T-cell (primary cell): ENCODE measurements around the gene FTO. TPM values are rescaled to one million over a fixed set of nuclear protein-coding genes. Genes with fewer than 3 reads are reported as not detected.

ENCODE experiments used
- ATAC-seq, 4 experiments: fragments of 200-7000 bp in 3 of 4; fragments of 150-1000 bp in 1 of 4; cut with Tn5 transposase; replicated peaks in 1 of 4; 1 replicate in 3 of 4; 2 replicates in 1 of 4; pipeline ENCODE4 v1.10.0; 2021; ENCODE audit warnings: moderate library complexity in 3 of 4, mild to moderate bottlenecking in 2 of 4, moderate number of reproducible peaks in 1 of 4
- CTCF ChIA-PET, 2 donors: fragments of 300-600 bp; sonication (Branson Sonifier 250); formaldehyde crosslinking; loops; one replicate each; lab custom pipeline; 2022; ENCODE audit warnings: antibody characterized with exemption in 2 of 2; lab: Charles Lee
- POLR2A ChIA-PET, 2 donors: fragments of 300-600 bp; sonication (Branson Sonifier 250); formaldehyde crosslinking; loops; one replicate each; lab custom pipeline; 2022; ENCODE audit warnings: antibody characterized with exemption in 2 of 2; lab: Charles Lee
- DNase-seq, 35 experiments: peaks; one replicate each; pipeline versions ENCODE4 v3.0.0 to v3.0.0-alpha.2; 2013 to 2023
- H3K27ac ChIP-seq: one replicate; pipeline ENCODE4 v1.5.1; 2013; ENCODE audit warnings: low read length
- H3K27me3 ChIP-seq, 2 experiments: replicated peaks in 1 of 2; 1 replicate in 1 of 2; 2 replicates in 1 of 2; pipeline versions ENCODE4 v1.6.1 to v1.7.0; 2013; ENCODE audit warnings: low read length in 1 of 2, mixed read lengths in 1 of 2; ENCODE audit not compliant: control insufficient read depth in 2 of 2, insufficient read depth in 2 of 2; ENCODE audit errors: extremely low read depth in 1 of 2
- H3K36me3 ChIP-seq, 2 donors: 1 replicate in 1 of 2; 2 replicates in 1 of 2; pipeline versions ENCODE4 v1.6.1 to v1.7.0; 2013; ENCODE audit warnings: low read length in 1 of 2; ENCODE audit not compliant: control insufficient read depth in 2 of 2, insufficient read depth in 1 of 2; ENCODE audit errors: extremely low read depth in 1 of 2
- H3K4me1 ChIP-seq, 2 experiments: 1 replicate in 1 of 2; 2 replicates in 1 of 2; pipeline versions ENCODE4 v1.6.1 to v1.7.0; 2013; ENCODE audit warnings: low read length in 2 of 2, mixed read lengths in 1 of 2; ENCODE audit not compliant: insufficient read depth in 2 of 2, control insufficient read depth in 1 of 2; ENCODE audit errors: extremely low read depth in 1 of 2
- H3K4me3 ChIP-seq, 2 donors: 1 replicate in 1 of 2; 2 replicates in 1 of 2; pipeline versions ENCODE4 v1.5.1 to v1.7.0; 2013; ENCODE audit warnings: mild to moderate bottlenecking in 2 of 2, low read length in 1 of 2, moderate library complexity in 1 of 2; ENCODE audit not compliant: control insufficient read depth in 1 of 2; ENCODE audit errors: extremely low read depth in 1 of 2
- H3K9me3 ChIP-seq: 2 replicates; pipeline ENCODE4 v1.7.0; 2013
- H3K27ac Mint-ChIP-seq, 2 donors: one replicate each; pipeline ENCODE4 v1.8.0; 2020 to 2021; ENCODE audit warnings: mild to moderate bottlenecking in 2 of 2, mixed read lengths in 2 of 2
- H3K27me3 Mint-ChIP-seq, 2 donors: one replicate each; pipeline ENCODE4 v1.8.0; 2021 to 2022; ENCODE audit warnings: mixed read lengths in 2 of 2
- H3K36me3 Mint-ChIP-seq: one replicate; pipeline ENCODE4 v1.8.0; 2021; ENCODE audit warnings: mixed read lengths
- H3K4me1 Mint-ChIP-seq, 3 donors: one replicate each; pipeline ENCODE4 v1.8.0; 2020 to 2022; ENCODE audit warnings: mixed read lengths in 3 of 3, mild to moderate bottlenecking in 1 of 3
- H3K4me3 Mint-ChIP-seq, 3 donors: one replicate each; pipeline ENCODE4 v1.8.0; 2020 to 2022; ENCODE audit warnings: mild to moderate bottlenecking in 3 of 3, mixed read lengths in 3 of 3, moderate library complexity in 3 of 3
- H3K9me3 Mint-ChIP-seq, 3 donors: one replicate each; pipeline ENCODE4 v1.8.0; 2020 to 2022; ENCODE audit warnings: mixed read lengths in 3 of 3
- WGBS: methylation state at CpG from one replicate; pipeline ENCODE4 v1.1.5; 2013; ENCODE audit warnings: missing lambda C conversion rate; ENCODE audit not compliant: insufficient coverage; 5-methylcytosine and 5-hydroxymethylcytosine counted together
- total RNA-seq, 35 experiments: library from RNA in 6 of 35; stranded (reverse) in 6 of 35; fragments of 120-200 nt in 1 of 35; gene quantifications; one replicate each; pipeline versions ENCODE4 v1.2.1 to v1.2.4 and lab custom pipeline; 2013 to 2026

FTO gene
- total RNA-seq, 5 donors from 2014 or later (not counting 1 experiment from before 2014, with no cell fraction given), result 44.7 to 69.0 (median 46.0) TPM

- POLR2A ChIA-PET, result no interaction called here
- H3K36me3 Mint-ChIP-seq, result peaks cover 37% of the 10 kb centered on the region
- H3K9me3 Mint-ChIP-seq, result no peaks in the 10 kb centered on the region
- H3K36me3 ChIP-seq, result peaks cover 5 to 6% of the 10 kb centered on the region in 2 donors
- ATAC-seq (no peak), DNase-seq (no peak)
- CTCF ChIA-PET, result no interaction called here
- H3K4me1 ChIP-seq, result peaks cover 0 to 5% of the 10 kb centered on the region in 2 experiments
- no peak overlapping the region for H3K27ac Mint-ChIP-seq
- no peak overlapping the region for H3K4me3 Mint-ChIP-seq
- H3K4me1 Mint-ChIP-seq, result peaks cover 6 to 13% (median 10%) of the 10 kb centered on the region in 3 donors
- H3K9me3 ChIP-seq, result no peaks in the 10 kb centered on the region
- no peaks in the 10 kb centered on the region for H3K27me3 Mint-ChIP-seq
- no peak overlapping the region for H3K27ac ChIP-seq
- no CpG with 5 or more reads among the region's 7 CpGs for WGBS
- H3K4me3 ChIP-seq, result no peak overlapping the region
- H3K27me3 ChIP-seq, result no peaks in the 10 kb centered on the region
Observed at GRCh38 chr16:53896722-53897121, 192.8 kb downstream of the FTO start.

- Histone ChIP-seq H3K27ac (no peak overlapping the region), H3K36me3 (peaks cover 5 to 6% of the 10 kb centered on the region in 2 donors), H3K9me3 (no peaks in the 10 kb centered on the region), H3K27me3 (no peaks in the 10 kb centered on the region), H3K4me1 (no peaks in the 10 kb centered on the region), H3K4me3 (no peak overlapping the region)
- Mint-ChIP-seq H3K27ac (no peak overlapping the region), H3K36me3 (peaks cover 39% of the 10 kb centered on the region), H3K4me3 (no peak overlapping the region), H3K4me1 (peaks cover 0 to 6% (median 4%) of the 10 kb centered on the region in 3 donors), H3K9me3 (no peaks in the 10 kb centered on the region), H3K27me3 (no peaks in the 10 kb centered on the region)
- no peak for ATAC-seq
- ChIA-PET CTCF (interaction anchor here in 1 of 2 donors (1.0 kb wide), 1 partner anchor 9 kb away, joined by 6 read pairs; no protein-coding TSS in a partner anchor), POLR2A (interaction anchor here (0.6 to 0.8 kb wide), 2 partner anchors 14 to 692 kb away, joined by 3 to 4 read pairs; no protein-coding TSS in a partner anchor)
- no CpG with 5 or more reads among the region's 1 CpG for WGBS
- DNase-seq, result no peak
Observed at GRCh38 chr16:53898993-53899392, 195.0 kb downstream of the FTO start.

GRCh38 chr16:53899431-53899830 is 195.5 kb downstream of the FTO start:
- H3K4me3 ChIP-seq, result no peak overlapping the region
- H3K27me3 ChIP-seq, result no peaks in the 10 kb centered on the region
- H3K36me3 Mint-ChIP-seq, result peaks cover 39% of the 10 kb centered on the region
- ATAC-seq, result no peak
- H3K27ac Mint-ChIP-seq, result no peak overlapping the region
- no peaks in the 10 kb centered on the region for H3K9me3 Mint-ChIP-seq
- WGBS, result no CpG with 5 or more reads among the region's 1 CpG
- no peak for DNase-seq
- H3K27ac ChIP-seq, result no peak overlapping the region
- no peak overlapping the region for H3K4me3 Mint-ChIP-seq
- ChIA-PET POLR2A (interaction anchor here in 1 of 2 donors (0.8 kb wide), 1 partner anchor 692 kb away, joined by 4 read pairs; no protein-coding TSS in a partner anchor), CTCF (interaction anchor here in 1 of 2 donors (1.0 kb wide), 1 partner anchor 9 kb away, joined by 6 read pairs; no protein-coding TSS in a partner anchor)
- no peaks in the 10 kb centered on the region for H3K4me1 ChIP-seq
- H3K27me3 Mint-ChIP-seq, result no peaks in the 10 kb centered on the region
- peaks cover 4 to 10% (median 4%) of the 10 kb centered on the region in 3 donors for H3K4me1 Mint-ChIP-seq
- no peaks in the 10 kb centered on the region for H3K9me3 ChIP-seq
- H3K36me3 ChIP-seq, result peaks cover 5 to 6% of the 10 kb centered on the region in 2 donors

- H3K4me1 Mint-ChIP-seq, result peaks cover 13 to 17% (median 17%) of the 10 kb centered on the region in 3 donors
- H3K36me3 Mint-ChIP-seq, result peaks cover 49% of the 10 kb centered on the region
- H3K27me3 Mint-ChIP-seq, result no peaks in the 10 kb centered on the region
- no peak overlapping the region for H3K27ac Mint-ChIP-seq
- no peak overlapping the region for H3K27ac ChIP-seq
- H3K4me1 ChIP-seq, result peaks cover 0 to 2% of the 10 kb centered on the region in 2 experiments
- ATAC-seq, result no peak
- H3K4me3 Mint-ChIP-seq, result no peak overlapping the region
- H3K9me3 ChIP-seq, result no peaks in the 10 kb centered on the region
- H3K9me3 Mint-ChIP-seq, result no peaks in the 10 kb centered on the region
- WGBS, result 96% methylated on average over 3 of the region's 4 CpGs
- DNase-seq, result no peak
- ChIA-PET CTCF (no interaction called here), POLR2A (interaction anchor here (0.6 to 0.7 kb wide), 3 partner anchors 13 to 188 kb away, joined by 3 to 14 read pairs (median 5); no protein-coding TSS in a partner anchor)
- no peaks in the 10 kb centered on the region for H3K27me3 ChIP-seq
- peaks cover 5 to 10% of the 10 kb centered on the region in 2 donors for H3K36me3 ChIP-seq
- no peak overlapping the region for H3K4me3 ChIP-seq
Observed at GRCh38 chr16:53900667-53901066, 196.7 kb downstream of the FTO start.

- no peaks in the 10 kb centered on the region for H3K9me3 Mint-ChIP-seq
- 100% methylated on average over 2 of the region's 2 CpGs for WGBS
- ChIA-PET POLR2A (no interaction called here), CTCF (no interaction called here)
- DNase-seq, result no peak
- Histone ChIP-seq H3K9me3 (no peaks in the 10 kb centered on the region), H3K36me3 (peaks cover 5 to 10% of the 10 kb centered on the region in 2 donors), H3K27ac (no peak overlapping the region), H3K4me1 (peaks cover 0 to 2% of the 10 kb centered on the region in 2 experiments), H3K4me3 (no peak overlapping the region), H3K27me3 (no peaks in the 10 kb centered on the region)
- H3K36me3 Mint-ChIP-seq, result peaks cover 49% of the 10 kb centered on the region
- H3K4me1 Mint-ChIP-seq, result peaks cover 13 to 18% (median 17%) of the 10 kb centered on the region in 3 donors
- ATAC-seq, result no peak
- no peak overlapping the region for H3K4me3 Mint-ChIP-seq
- no peaks in the 10 kb centered on the region for H3K27me3 Mint-ChIP-seq
- H3K27ac Mint-ChIP-seq, result no peak overlapping the region
Observed at GRCh38 chr16:53901408-53901807, 197.5 kb downstream of the FTO start.

GRCh38 chr16:53904533-53904932 is 200.6 kb downstream of the FTO start:
- Histone ChIP-seq H3K27me3 (no peaks in the 10 kb centered on the region), H3K9me3 (no peaks in the 10 kb centered on the region), H3K27ac (no peak overlapping the region), H3K36me3 (peaks cover 0 to 4% of the 10 kb centered on the region in 2 donors), H3K4me1 (peaks cover 0 to 2% of the 10 kb centered on the region in 2 experiments), H3K4me3 (no peak overlapping the region)
- no peaks in the 10 kb centered on the region for H3K27me3 Mint-ChIP-seq
- 100% methylated on average over 4 of the region's 6 CpGs for WGBS
- peaks cover 46% of the 10 kb centered on the region for H3K36me3 Mint-ChIP-seq
- H3K4me3 Mint-ChIP-seq, result no peak overlapping the region
- no peaks in the 10 kb centered on the region for H3K9me3 Mint-ChIP-seq
- ChIA-PET POLR2A (no interaction called here), CTCF (no interaction called here)
- DNase-seq, result no peak
- peaks cover 16 to 19% (median 18%) of the 10 kb centered on the region in 3 donors for H3K4me1 Mint-ChIP-seq
- H3K27ac Mint-ChIP-seq, result no peak overlapping the region
- ATAC-seq, result no peak
